Measurements from ENCODE around the gene FBXO24.
A peak's percentile ranks its signal among the peaks of the same experiment; 100 is the strongest.

The FBXO24 gene

GRCh38 chr7:100598425-100598824, 12.3 kb downstream of the FBXO24 start:
- DNase-seq = no peak

GRCh38 chr7:100599911-100600729, 14.0 kb downstream of the FBXO24 start:
- no peak for DNase-seq

- DNase-seq = no peak
These were observed 14.6 kb downstream of the FBXO24 start for GRCh38 chr7:100600730-100601038.

- DNase-seq = no peak
These were observed 17.0 kb downstream of the FBXO24 start for GRCh38 chr7:100602889-100603725.

DNA sequence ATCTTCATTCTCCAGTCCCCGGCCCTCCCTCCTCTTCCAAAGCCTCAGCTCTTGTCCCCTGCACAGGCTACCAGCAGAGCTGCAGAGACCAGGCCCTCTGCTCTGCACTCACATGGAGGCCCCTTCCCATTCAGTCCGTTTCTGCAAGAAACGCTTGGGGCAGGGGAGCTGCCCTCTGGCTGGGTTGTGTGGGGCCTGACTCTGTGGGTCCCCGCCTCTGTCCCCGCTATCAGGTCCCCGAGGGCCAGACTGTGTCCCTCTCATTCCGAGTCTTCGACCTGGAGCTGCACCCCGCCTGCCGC, 17.5 kb downstream of the FBXO24 start:
- no peak for DNase-seq

DNA sequence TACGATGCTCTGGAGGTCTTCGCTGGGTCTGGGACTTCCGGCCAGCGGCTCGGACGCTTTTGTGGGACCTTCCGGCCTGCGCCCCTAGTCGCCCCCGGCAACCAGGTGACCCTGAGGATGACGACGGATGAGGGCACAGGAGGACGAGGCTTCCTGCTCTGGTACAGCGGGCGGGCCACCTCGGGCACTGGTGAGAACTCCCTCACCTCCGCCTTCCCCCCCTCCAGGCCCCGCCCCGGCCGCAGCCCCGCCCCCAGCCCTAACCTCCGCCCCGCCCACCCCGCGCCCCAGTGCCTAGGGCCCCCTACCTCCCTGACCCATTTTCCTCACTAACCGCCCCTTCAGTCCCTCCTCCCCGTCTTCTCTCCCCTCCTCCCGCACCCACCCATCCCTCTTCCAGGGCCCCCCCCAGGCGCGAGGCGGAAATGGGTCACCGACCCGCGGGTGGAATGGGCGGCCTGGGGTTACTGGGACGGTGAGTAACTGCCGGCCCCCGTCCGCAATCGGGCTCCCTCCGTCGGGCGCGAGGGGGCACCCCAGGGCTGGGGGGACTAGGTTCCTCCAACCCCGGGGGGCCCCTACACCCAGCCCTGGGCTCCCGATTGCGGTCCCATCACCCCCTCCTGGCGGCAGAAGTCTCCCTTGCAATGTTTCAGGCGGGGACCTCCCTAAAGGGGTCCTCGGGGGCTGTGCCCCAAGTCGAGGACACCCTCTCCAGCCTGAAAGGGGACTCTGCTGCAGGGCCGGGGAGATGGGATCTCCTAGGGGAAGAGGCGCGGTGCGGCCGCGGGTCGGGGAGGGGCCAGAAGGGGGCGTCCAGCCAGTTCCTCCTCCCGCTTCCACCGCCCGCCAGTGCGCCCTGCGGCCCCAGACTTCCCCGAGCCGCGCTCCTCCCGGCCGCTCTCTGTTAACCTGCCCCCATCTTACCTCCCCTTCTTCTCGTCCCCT, 18.2 kb downstream of the FBXO24 start:
- peak; percentile 7 for DNase-seq

- DNase-seq = no peak
These were observed 19.1 kb downstream of the FBXO24 start for GRCh38 chr7:100604976-100605911.

DNA sequence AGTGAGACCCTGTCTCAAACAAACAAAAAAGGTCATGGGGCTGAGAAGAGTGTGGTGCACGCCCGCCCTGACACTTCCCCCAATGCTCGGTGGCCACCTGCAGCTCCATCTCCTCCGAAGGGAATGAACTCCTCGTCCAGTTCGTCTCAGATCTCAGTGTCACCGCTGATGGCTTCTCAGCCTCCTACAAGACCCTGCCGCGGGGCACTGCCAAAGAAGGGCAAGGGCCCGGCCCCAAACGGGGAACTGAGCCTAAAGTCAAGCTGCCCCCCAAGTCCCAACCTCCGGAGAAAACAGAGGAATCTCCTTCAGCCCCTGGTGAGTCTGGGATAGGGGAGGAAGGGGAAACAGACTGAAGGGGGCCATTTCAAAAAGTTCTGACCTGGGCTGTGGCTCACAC, 20.2 kb downstream of the FBXO24 start:
- no peak for DNase-seq

- no peak for DNase-seq
These were observed 21.0 kb downstream of the FBXO24 start for GRCh38 chr7:100607111-100607510.

DNA sequence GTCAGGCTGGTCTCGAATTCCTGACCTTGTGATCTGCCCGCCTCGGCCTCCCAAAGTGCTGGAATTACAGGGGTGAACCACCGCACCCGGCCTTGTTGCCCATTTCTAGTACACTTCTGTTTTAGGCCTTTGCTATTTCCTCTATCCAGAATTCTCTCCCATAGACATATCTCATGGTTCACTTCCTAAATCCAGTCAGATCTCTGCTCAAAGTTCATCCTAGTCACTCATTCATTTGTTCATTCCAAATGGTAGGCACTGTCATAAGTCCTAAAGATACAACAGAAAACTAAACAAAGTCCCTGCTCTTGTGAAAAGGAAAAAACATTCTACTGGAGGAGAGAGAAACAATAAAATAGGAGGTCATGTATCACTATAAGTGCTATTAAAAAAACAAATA, 23.8 kb downstream of the FBXO24 start:
- DNase-seq = no peak

DNA sequence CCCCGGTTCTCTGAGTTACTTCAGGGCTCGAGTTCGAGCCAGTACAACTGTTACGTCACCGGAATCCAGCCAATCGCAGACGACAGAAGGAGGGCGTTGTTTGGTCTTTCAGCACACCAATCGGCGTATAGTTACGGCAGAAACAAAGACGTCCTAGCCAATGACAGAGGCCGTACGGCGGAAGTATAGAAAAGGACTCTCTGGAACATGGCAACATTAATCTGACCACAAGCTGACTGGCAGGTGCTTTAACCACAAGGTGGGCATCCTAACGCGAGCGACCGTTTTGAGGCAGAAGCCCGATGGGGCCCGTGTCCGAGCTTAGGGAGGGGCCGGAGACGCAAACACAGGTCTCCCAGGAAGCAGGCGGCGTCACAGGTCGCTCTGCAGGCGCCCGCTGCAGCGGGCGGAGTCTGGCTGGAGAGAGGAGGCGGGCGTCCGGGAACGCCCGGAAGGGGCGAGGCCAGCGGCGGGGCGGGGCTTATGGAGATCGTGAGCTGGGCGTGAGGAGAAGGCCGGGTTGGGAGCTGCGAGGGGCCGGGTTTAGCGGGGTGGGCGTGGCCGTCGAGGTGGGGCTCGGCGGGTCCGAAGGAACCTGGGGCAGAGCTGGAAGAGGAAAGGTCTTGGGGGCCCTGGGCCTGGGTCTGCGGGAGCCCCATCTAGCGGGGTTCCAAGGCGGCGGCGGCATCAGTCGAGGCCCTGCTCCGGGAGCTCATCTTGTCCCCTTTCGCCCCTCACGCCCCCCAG, 26.0 kb downstream of the FBXO24 start, which contains the start of gene MOSPD3:
Gene MOSPD3, plus strand, starts transcription at position 558 of the 747 bp plus-strand sequence. CDS start 252 bp downstream, outside the sequence.
- DNase-seq = peak; percentile 98

DNA sequence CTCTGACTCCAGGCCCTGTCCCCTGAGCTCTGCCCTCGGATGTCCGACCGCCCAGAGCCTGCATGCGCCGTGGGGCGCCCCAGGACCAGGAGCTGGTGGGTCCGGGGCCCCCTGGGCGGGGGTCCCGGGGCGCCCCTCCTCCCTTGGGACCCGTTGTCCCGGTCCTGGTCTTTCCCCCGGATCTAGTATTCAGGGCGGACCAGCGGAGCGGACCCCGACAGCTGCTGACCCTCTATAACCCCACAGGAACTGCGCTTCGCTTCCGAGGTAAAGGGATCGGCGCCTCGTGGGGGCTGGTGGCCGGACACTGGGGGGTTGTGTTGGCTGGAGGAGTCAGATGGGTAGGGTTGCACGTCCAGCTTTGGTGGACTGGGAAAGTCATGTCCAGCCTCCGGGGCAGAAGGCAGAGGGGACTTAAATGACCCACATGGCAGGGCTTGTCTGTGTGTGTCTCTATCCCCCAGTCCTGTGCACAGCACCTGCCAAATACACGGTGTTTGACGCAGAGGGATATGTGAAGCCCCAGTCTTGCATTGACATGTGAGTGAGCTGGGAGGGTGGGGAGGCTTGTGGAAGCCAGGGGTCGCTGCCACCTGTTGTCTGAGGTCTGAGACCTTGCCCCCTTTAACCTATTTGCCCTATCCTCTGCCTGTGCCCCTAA, 26.7 kb downstream of the FBXO24 start:
- DNase-seq = no peak

GRCh38 chr7:100613412-100614175, 27.5 kb downstream of the FBXO24 start:
- no peak for DNase-seq

DNA sequence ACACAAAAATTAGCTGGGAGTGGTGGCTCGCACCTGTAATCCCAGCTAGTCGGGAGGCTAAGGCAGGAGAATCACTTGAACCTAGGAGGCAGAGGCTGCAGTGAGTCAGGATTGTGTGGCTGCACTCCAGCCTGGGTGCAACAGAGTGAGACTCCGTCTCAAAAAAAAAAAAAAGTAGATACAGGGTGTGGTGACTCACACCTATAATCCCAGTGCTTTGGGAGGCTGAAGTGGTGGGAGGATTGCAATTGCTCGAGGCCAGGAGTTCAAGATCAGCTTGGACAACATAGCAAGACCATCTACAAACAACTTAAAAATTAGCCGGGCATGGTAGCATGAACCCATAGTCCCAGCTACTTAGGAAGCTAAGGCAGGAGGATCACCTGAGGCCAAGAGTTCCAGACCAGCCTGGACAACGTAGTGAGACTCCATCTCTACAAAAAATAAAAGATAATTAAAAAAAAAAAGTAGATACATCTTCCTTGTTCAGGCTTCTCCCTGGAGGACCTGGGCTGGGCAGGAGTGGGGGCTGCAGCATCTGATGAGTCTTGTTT, 28.3 kb downstream of the FBXO24 start:
- DNase-seq = no peak

- no peak for DNase-seq
These were observed 34.1 kb downstream of the FBXO24 start for GRCh38 chr7:100620239-100620638.

- no peak for DNase-seq
These were observed 34.7 kb downstream of the FBXO24 start for GRCh38 chr7:100620804-100621203.

- no peak for DNase-seq
These were observed 35.4 kb downstream of the FBXO24 start for GRCh38 chr7:100621554-100621953.

DNA sequence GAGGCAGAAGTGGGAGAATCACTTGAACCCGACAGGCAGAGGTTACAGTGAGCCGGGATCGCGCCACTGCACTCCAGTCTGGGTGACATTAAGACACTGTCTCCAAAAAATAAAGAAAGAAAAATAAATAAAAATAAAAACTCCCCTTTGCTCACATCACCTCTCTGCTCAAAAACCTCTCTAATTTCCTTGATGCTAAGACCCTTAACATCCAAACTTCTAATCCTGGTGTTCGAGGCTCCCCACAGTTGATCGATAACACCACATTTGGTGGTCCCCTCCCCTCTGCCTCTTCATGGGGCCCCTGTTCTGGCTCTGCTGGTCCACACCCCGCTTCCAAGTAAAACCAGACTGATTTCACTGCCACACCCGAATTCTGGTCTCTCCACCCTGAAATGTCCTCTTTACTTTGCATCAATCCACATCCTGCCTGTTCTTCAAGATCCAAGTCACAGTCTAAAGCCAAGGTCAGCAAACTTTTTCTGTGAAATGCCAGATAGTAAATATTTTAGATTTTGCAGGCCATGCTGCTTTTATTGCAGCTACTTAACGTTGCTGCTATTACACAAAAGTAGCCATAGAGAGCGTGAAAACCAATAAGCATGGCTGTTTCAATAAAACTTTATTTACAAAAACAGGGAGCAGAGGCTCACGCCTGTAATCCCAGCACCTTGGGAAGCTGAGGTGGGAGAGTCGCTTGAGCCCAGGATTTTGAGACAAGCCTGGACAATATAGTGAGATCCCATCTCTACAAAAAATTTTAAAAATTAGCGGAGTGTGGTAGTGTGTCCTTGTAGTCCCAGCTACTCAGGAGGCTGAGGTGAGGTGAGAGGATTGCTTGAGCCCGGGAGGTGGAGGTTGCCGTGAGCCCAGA, 38.1 kb downstream of the FBXO24 start:
- DNase-seq = no peak

DNA sequence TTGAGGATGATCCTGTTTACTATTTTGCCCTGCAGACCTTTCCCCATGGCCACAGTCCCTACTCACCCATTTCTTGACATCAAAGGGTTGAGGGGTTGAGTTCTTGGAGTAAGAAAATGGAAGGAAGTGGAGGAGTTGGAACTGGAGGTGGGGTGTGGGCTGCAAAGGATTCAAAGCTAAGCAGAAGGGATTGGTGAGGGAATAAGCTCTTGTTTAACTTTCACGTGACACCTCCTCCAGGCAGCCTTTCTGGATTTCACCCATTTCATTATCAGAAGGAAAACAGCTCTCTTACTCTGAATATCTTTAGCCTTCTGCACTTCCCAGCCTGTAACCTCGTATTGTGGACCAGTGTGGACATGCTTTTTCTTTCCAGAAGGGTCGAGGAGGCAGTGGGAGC, 39.9 kb downstream of the FBXO24 start:
- no peak for DNase-seq
